SK-N-SH treated with all-trans-retinoic acid at 6 μM for 48 hours (cell line): ENCODE results near the gene HDDC3.

ENCODE experiments used
- ATAC-seq: fragments of 200-7000 bp; cut with Tn5 transposase; 3 replicates; pipeline ENCODE4 v1.9.1; 2020; ENCODE audit warnings: mild to moderate bottlenecking, moderate library complexity
- ARNTL ChIP-seq: fragments of 450-650 bp; formaldehyde crosslinking; IDR thresholded peaks from 2 replicates; pipeline ENCODE4 v1.5.0; 2020; ENCODE audit warnings: low read depth, mild to moderate bottlenecking, moderate library complexity, borderline replicate concordance
- BACH2 ChIP-seq: fragments of 250-450 bp; sonication (Bioruptor Pico); IDR thresholded peaks from 2 replicates; pipeline ENCODE4 v1.9.0; 2021; ENCODE audit warnings: mild to moderate bottlenecking, borderline replicate concordance
- CREB5 ChIP-seq: fragments of 250-450 bp; sonication (Bioruptor Pico); IDR thresholded peaks from 2 replicates; pipeline ENCODE4 v1.5.1; 2020; ENCODE audit warnings: low read depth, mild to moderate bottlenecking, moderate library complexity
- GLIS3 ChIP-seq: fragments of 250-450 bp; sonication (Bioruptor Pico); IDR thresholded peaks from 2 replicates; pipeline ENCODE4 v1.5.0; 2020; ENCODE audit warnings: mild to moderate bottlenecking, moderate library complexity
- ISL1 ChIP-seq: fragments of 250-450 bp; sonication (Bioruptor Pico); IDR thresholded peaks from 2 replicates; pipeline ENCODE4 v2.1.2; 2022; ENCODE audit warnings: mild to moderate bottlenecking, moderate library complexity
- OSR1 ChIP-seq: fragments of 250-450 bp; sonication (Bioruptor Pico); IDR thresholded peaks from 2 replicates; pipeline ENCODE4 v1.8.0; 2022; ENCODE audit warnings: moderate library complexity, mild to moderate bottlenecking, inconsistent platforms
- PATZ1 ChIP-seq: fragments of 250-450 bp; sonication (Bioruptor Pico); IDR thresholded peaks from 2 replicates; pipeline ENCODE4 v1.8.0; 2020; ENCODE audit warnings: mild to moderate bottlenecking, moderate library complexity, borderline replicate concordance
- POU6F1 ChIP-seq: fragments of 250-450 bp; sonication (Bioruptor Pico); IDR thresholded peaks from 2 replicates; pipeline ENCODE4 v1.8.0; 2021; ENCODE audit warnings: low read depth, mild to moderate bottlenecking, moderate library complexity, borderline replicate concordance
- PPARA ChIP-seq: fragments of 250-450 bp; sonication (Bioruptor Pico); IDR thresholded peaks from 2 replicates; pipeline ENCODE4 v1.5.0; 2020; ENCODE audit warnings: mild to moderate bottlenecking, borderline replicate concordance
- RARB ChIP-seq: fragments of 250-450 bp; sonication (Bioruptor Pico); IDR thresholded peaks from 2 replicates; pipeline ENCODE4 v1.8.0; 2021; ENCODE audit warnings: mild to moderate bottlenecking, moderate library complexity
- SNAI2 ChIP-seq: fragments of 250-450 bp; sonication (Bioruptor Pico); IDR thresholded peaks from 2 replicates; pipeline ENCODE4 v1.5.0; 2020; ENCODE audit warnings: mild to moderate bottlenecking, moderate library complexity
- TSHZ2 ChIP-seq: fragments of 250-450 bp; sonication (Bioruptor Pico); IDR thresholded peaks from 2 replicates; pipeline ENCODE4 v1.5.0; 2020; ENCODE audit warnings: mild to moderate bottlenecking, moderate library complexity
- ZC3H10 ChIP-seq: fragments of 250-450 bp; sonication (Bioruptor Pico); IDR thresholded peaks from 2 replicates; pipeline ENCODE4 v1.5.1; 2021; ENCODE audit warnings: mild to moderate bottlenecking, moderate library complexity
- ZFP3 ChIP-seq: fragments of 250-450 bp; sonication (Bioruptor Pico); IDR thresholded peaks from 2 replicates; pipeline ENCODE4 v1.5.0; 2020; ENCODE audit warnings: mild to moderate bottlenecking, moderate library complexity
- ZFP30 ChIP-seq: fragments of 450-650 bp; formaldehyde crosslinking; IDR thresholded peaks from 2 replicates; pipeline ENCODE4 v1.5.0; 2022; ENCODE audit warnings: mild to moderate bottlenecking, moderate library complexity
- ZNF565 ChIP-seq: fragments of 450-650 bp; formaldehyde crosslinking; conservative IDR thresholded peaks from 2 replicates; pipeline ENCODE4 v1.5.0; 2020; ENCODE audit warnings: low read depth, mild to moderate bottlenecking, moderate library complexity
- ZNF70 ChIP-seq: fragments of 450-650 bp; formaldehyde crosslinking; IDR thresholded peaks from 2 replicates; pipeline ENCODE4 v1.5.0; 2020; ENCODE audit warnings: mild to moderate bottlenecking, moderate library complexity
- ZNF8 ChIP-seq: fragments of 450-650 bp; formaldehyde crosslinking; IDR thresholded peaks from 2 replicates; pipeline ENCODE4 v1.5.0; 2020; ENCODE audit warnings: mild to moderate bottlenecking, moderate library complexity

The HDDC3 gene

GRCh38 chr15:90918034-90918788 lies 14.1 kb downstream of the HDDC3 start:
- no peak for ATAC-seq
- TF ChIP-seq ZFP3 (no peak), RARB (CRISPR knock-in tag) (no peak), CREB5 (no peak), ZNF70 (CRISPR knock-in tag) (no peak), ZNF565 (no peak), BACH2 (CRISPR knock-in tag) (no peak), ZNF8 (no peak), PPARA (no peak), GLIS3 (CRISPR knock-in tag) (no peak)

GRCh38 chr15:90917569-90917968 lies 14.8 kb downstream of the HDDC3 start:
- ATAC-seq, result no peak
- TF ChIP-seq ZFP3, result no peak
- TF ChIP-seq ZC3H10, result no peak
- TF ChIP-seq CREB5, result no peak
- no peak for TF ChIP-seq OSR1 (CRISPR knock-in tag)
- no peak for TF ChIP-seq BACH2 (CRISPR knock-in tag)
- TF ChIP-seq ISL1 (CRISPR knock-in tag), result no peak
- no peak for TF ChIP-seq TSHZ2 (CRISPR knock-in tag)
- no peak for TF ChIP-seq SNAI2 (CRISPR knock-in tag)
- no peak for TF ChIP-seq PPARA
- TF ChIP-seq PATZ1 (CRISPR knock-in tag), result no peak
- TF ChIP-seq ZFP30 (CRISPR knock-in tag), result no peak
- no peak for TF ChIP-seq POU6F1 (CRISPR knock-in tag)
- no peak for TF ChIP-seq ZNF8
- no peak for TF ChIP-seq ARNTL
- TF ChIP-seq, all 23 proteins: peak for 0

- TF ChIP-seq BACH2 (CRISPR knock-in tag) (no peak), CREB5 (no peak), ZC3H10 (no peak), SNAI2 (CRISPR knock-in tag) (no peak)
- ATAC-seq, result no peak
Observed at GRCh38 chr15:90916461-90916860, 15.9 kb downstream of the HDDC3 start.
